PC-3 (cell line): ENCODE data around the gene SCAF8. TPM values are rescaled to one million over a fixed set of nuclear protein-coding genes. Genes with fewer than 3 reads are reported as not detected.

Experiments used
- ATAC-seq: fragments of 200-7000 bp; cut with Tn5 transposase; 2 replicates; pipeline ENCODE4 v1.9.1; 2020; ENCODE audit warnings: mild to moderate bottlenecking, moderate library complexity
- BruUV-seq: library from RNA; stranded (reverse); fragments of 400-500 nt; replicated peaks from 2 replicates; lab custom pipeline; 2021; lab: Mats Ljungman, UMichigan
- CTCF ChIA-PET: fragments of 300-600 bp; sonication (Branson Sonifier 250); formaldehyde crosslinking; loops from one replicate; lab custom pipeline; 2022; ENCODE audit warnings: antibody characterized with exemption; lab: Charles Lee
- POLR2A ChIA-PET: fragments of 300-600 bp; sonication (Branson Sonifier 250); formaldehyde crosslinking; loops from one replicate; lab custom pipeline; 2022; ENCODE audit warnings: antibody characterized with exemption; ENCODE audit not compliant: unreplicated experiment; lab: Charles Lee
- DNase-seq: peaks from one replicate; pipeline ENCODE4 v3.0.0-alpha.2; 2015
- H2AFZ ChIP-seq: fragments of 300-600 bp; sonication (generic); 2 replicates; pipeline ENCODE4 v1.6.0; 2016; ENCODE audit warnings: antibody characterized with exemption, low read length
- H3F3A ChIP-seq: fragments of 300-600 bp; sonication (generic); one replicate; pipeline ENCODE4 v1.6.0; 2017; ENCODE audit warnings: antibody characterized with exemption, low read length, control low read depth, mild to moderate bottlenecking; ENCODE audit not compliant: unreplicated experiment
- H3K27ac ChIP-seq: fragments of 300-600 bp; sonication (generic); 2 replicates; pipeline ENCODE4 v1.5.1; 2016; ENCODE audit warnings: mild to moderate bottlenecking, low read length
- H3K27me3 ChIP-seq: fragments of 300-600 bp; sonication (generic); 2 replicates; pipeline ENCODE4 v1.6.1; 2016; ENCODE audit warnings: low read length, mixed read lengths
- H3K36me3 ChIP-seq: fragments of 300-600 bp; sonication (generic); 2 replicates; pipeline ENCODE4 v1.6.1; 2016; ENCODE audit warnings: low read depth, mixed run types, low read length, mixed read lengths
- H3K4me1 ChIP-seq: fragments of 300-600 bp; sonication (generic); 2 replicates; pipeline ENCODE4 v1.5.1; 2016; ENCODE audit warnings: low read length; ENCODE audit not compliant: insufficient read depth
- H3K4me2 ChIP-seq: fragments of 300-600 bp; sonication (generic); 2 replicates; pipeline ENCODE4 v1.6.0; 2016; ENCODE audit warnings: low read length
- H3K4me3 ChIP-seq: fragments of 300-600 bp; sonication (generic); 2 replicates; pipeline ENCODE4 v1.5.1; 2016; ENCODE audit warnings: mild to moderate bottlenecking, low read length, mixed read lengths
- H3K79me2 ChIP-seq: fragments of 300-600 bp; sonication (generic); 2 replicates; pipeline ENCODE4 v1.6.1; 2017; ENCODE audit warnings: low read length, mixed read lengths
- H3K9ac ChIP-seq: fragments of 300-600 bp; sonication (generic); 2 replicates; pipeline ENCODE4 v1.6.0; 2016; ENCODE audit warnings: mild to moderate bottlenecking, low read length
- H3K9me2 ChIP-seq: fragments of 300-600 bp; sonication (generic); replicated peaks from 2 replicates; pipeline ENCODE4 v1.6.1; 2016; ENCODE audit warnings: mixed run types, low read length, mixed read lengths
- H3K9me3 ChIP-seq: fragments of 300-600 bp; sonication (generic); 2 replicates; pipeline ENCODE4 v1.6.1; 2016; ENCODE audit warnings: low read length, mixed read lengths
- H4K20me1 ChIP-seq: fragments of 300-600 bp; sonication (generic); 2 replicates; pipeline ENCODE4 v1.6.1; 2016; ENCODE audit warnings: low read length, mixed read lengths
- EZH2 ChIP-seq: fragments of 300-600 bp; sonication (generic); IDR thresholded peaks from one replicate; pipeline ENCODE4 v1.6.1; 2017; ENCODE audit warnings: antibody characterized with exemption, mild to moderate bottlenecking, low read length; ENCODE audit not compliant: unreplicated experiment
- EZH2phosphoT487 ChIP-seq: fragments of 300-600 bp; sonication (generic); IDR thresholded peaks from 2 replicates; pipeline ENCODE4 v1.6.1; 2018; ENCODE audit warnings: mild to moderate bottlenecking, antibody characterized with exemption, low read length, borderline replicate concordance
- intact Hi-C: fragments of 100-400 bp; cut with micrococcal nuclease; formaldehyde crosslinking; loops from 2 replicates; pipeline ENCODE4 v1.9.0; 2023
- total RNA-seq: library from RNA; depleted of rRNA; stranded (reverse); fragments of >200 nt; gene quantifications from 2 replicates; pipeline ENCODE4 v1.2.3, GENCODE V29; 2014
- TF ChIP-seq, protein P1 (sequence below): fragments of 300-600 bp; sonication (generic); conservative IDR thresholded peaks from 2 replicates; pipeline ENCODE4 v1.5.1; 2017; ENCODE audit warnings: antibody characterized with exemption, low read depth, mild to moderate bottlenecking, low read length

SCAF8 gene
- total RNA-seq, 1 experiment from 2014 or later = 11.9 TPM

DNA sequence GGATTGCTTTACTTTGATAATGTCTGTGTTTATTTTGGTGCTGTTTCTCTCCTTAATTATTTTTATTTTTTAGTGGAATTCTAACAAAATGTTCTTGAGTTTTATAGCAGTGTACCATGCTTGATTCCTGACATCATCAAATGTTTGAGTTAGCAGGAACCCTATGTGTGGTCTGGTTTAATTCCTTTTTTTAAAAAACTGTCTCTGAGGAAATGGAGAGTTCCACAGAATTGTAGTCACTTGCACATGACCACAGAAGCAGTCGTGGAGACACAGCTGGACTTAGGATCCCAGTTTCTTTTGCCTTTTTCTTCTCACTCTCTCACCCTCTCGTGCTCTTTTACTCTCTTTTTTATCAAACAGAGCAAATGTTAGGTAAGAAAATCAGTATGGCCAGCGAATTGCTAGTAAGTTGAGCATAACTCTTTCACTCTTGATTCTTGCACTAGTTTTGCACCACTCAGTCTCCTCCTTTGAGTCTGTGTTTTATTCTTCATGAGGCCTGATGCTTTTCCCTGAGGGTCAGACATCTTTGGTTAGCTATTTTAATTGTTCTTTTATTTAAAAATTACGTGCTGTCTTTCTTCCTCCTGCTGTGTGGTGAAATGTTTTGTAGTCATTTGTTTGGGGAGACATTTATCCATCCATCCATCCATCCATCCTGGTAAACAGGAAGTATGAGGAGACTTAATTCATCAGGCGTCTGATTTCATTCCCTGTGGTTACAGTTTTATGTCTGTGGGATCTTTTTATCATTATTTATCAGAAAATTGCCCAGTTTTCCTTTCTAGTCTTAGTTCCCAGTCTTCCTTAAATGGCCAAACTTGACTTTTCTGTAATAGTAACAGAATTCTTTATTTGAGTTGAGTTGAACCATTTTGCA lies 83.0 kb downstream of the SCAF8 start:
- DNase-seq = no peak
- Histone ChIP-seq H3K27me3 (no peaks in the 10 kb centered on the region), H3K4me2 (no peak overlapping the region), H3K9me2 (no peaks in the 10 kb centered on the region), H3K4me1 (no peaks in the 10 kb centered on the region), H3K36me3 (peaks cover 56% of the 10 kb centered on the region), H4K20me1 (no peaks in the 10 kb centered on the region), H3K9me3 (no peaks in the 10 kb centered on the region), H2AFZ (no peak overlapping the region), H3K27ac (no peak overlapping the region), H3F3A (no peaks in the 10 kb centered on the region), H3K9ac (no peak overlapping the region), H3K79me2 (no peaks in the 10 kb centered on the region), H3K4me3 (no peak overlapping the region)
- no TSS peak for BruUV-seq
- intact Hi-C loops = no loop called here
- ATAC-seq = no peak
- no peak for TF ChIP-seq EZH2phosphoT487
- TF ChIP-seq EZH2 = no peak
- TF ChIP-seq, protein P1, sequence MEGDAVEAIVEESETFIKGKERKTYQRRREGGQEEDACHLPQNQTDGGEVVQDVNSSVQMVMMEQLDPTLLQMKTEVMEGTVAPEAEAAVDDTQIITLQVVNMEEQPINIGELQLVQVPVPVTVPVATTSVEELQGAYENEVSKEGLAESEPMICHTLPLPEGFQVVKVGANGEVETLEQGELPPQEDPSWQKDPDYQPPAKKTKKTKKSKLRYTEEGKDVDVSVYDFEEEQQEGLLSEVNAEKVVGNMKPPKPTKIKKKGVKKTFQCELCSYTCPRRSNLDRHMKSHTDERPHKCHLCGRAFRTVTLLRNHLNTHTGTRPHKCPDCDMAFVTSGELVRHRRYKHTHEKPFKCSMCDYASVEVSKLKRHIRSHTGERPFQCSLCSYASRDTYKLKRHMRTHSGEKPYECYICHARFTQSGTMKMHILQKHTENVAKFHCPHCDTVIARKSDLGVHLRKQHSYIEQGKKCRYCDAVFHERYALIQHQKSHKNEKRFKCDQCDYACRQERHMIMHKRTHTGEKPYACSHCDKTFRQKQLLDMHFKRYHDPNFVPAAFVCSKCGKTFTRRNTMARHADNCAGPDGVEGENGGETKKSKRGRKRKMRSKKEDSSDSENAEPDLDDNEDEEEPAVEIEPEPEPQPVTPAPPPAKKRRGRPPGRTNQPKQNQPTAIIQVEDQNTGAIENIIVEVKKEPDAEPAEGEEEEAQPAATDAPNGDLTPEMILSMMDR = no peak
- CTCF ChIA-PET = no interaction called here
- POLR2A ChIA-PET = interaction anchor here (0.6 kb wide), 1 partner anchor 303 kb away, joined by 4 read pairs; no protein-coding TSS in a partner anchor

DNA sequence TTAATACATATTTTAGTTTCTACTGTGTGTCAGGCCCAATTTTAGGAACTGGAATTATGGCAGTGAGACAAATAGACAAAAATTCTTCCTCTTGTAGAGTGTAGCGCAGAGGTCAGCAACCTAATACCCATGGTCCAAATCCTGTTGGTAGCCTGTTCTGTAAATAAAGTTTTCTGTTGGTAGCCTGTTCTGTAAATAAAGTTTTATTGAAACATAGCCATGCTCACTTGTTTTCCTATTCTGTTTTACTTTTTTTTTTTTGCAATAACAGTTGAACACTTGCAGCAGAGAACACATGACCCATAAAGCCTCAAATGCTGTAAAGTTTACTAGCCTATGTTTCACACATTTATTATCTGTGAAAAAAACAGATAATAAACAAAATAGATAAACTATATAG lies 87.9 kb downstream of the SCAF8 start:
- ATAC-seq = no peak
- Histone ChIP-seq H3K9ac (no peak overlapping the region), H3K27me3 (no peaks in the 10 kb centered on the region), H3K36me3 (peaks cover 65% of the 10 kb centered on the region), H3F3A (no peaks in the 10 kb centered on the region), H4K20me1 (no peaks in the 10 kb centered on the region), H3K9me2 (no peaks in the 10 kb centered on the region), H3K9me3 (no peaks in the 10 kb centered on the region), H3K4me3 (no peak overlapping the region), H3K79me2 (no peaks in the 10 kb centered on the region), H3K4me2 (no peak overlapping the region), H3K4me1 (no peaks in the 10 kb centered on the region), H2AFZ (no peak overlapping the region), H3K27ac (no peak overlapping the region)
- intact Hi-C loops = no loop called here
- ChIA-PET CTCF (no interaction called here), POLR2A (no interaction called here)
- TF ChIP-seq EZH2 (no peak), EZH2phosphoT487 (no peak)
- TF ChIP-seq, protein P1 = no peak
- DNase-seq = no peak
- BruUV-seq = no TSS peak

DNA sequence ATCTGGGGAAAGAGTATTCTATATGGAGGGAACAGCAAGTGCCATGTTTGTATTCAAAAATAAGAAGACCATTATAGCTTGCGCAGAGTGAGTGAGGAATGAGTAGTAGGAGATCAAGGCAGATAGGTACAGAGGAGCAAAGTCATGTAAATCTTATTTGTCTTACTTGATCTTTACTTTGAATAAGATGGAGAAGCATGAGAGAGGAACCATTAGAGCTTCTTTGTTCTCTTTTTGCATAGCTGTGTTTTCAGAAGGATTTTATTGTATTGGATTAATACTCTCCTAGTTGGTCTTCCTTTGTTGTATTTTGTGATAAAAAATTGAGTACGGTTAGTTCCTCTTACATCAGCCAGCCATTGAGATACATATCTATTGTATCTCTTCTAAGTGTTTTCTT lies 88.4 kb downstream of the SCAF8 start:
- Histone ChIP-seq H3K27ac (no peak overlapping the region), H3K9ac (no peak overlapping the region), H3K9me2 (no peaks in the 10 kb centered on the region), H3K27me3 (no peaks in the 10 kb centered on the region), H3K4me2 (no peak overlapping the region), H4K20me1 (no peaks in the 10 kb centered on the region), H3K4me1 (no peaks in the 10 kb centered on the region), H3F3A (no peaks in the 10 kb centered on the region), H3K4me3 (no peak overlapping the region), H2AFZ (no peak overlapping the region), H3K79me2 (no peaks in the 10 kb centered on the region), H3K9me3 (no peaks in the 10 kb centered on the region), H3K36me3 (peaks cover 60% of the 10 kb centered on the region)
- intact Hi-C loops = no loop called here
- DNase-seq = no peak
- POLR2A ChIA-PET = no interaction called here
- no peak for ATAC-seq
- no TSS peak for BruUV-seq
- CTCF ChIA-PET = no interaction called here
- TF ChIP-seq EZH2phosphoT487 = no peak
- TF ChIP-seq, protein P1 = no peak
- TF ChIP-seq EZH2 = no peak
